HG02870 (cell line): ENCODE data around the gene PIP5K1B.

Experiments used
- ATAC-seq: cut with Tn5 transposase; IDR thresholded peaks from one replicate; pipeline ENCODE4 v1.9.1; 2021; ENCODE audit warnings: mild to moderate bottlenecking, moderate library complexity; ENCODE audit not compliant: unreplicated experiment

PIP5K1B gene

GRCh38 chr9:68844631-68845612, 139.9 kb downstream of the PIP5K1B start:
- ATAC-seq, result peak; percentile 63

- peak; percentile 39 for ATAC-seq
These were observed 142.7 kb downstream of the PIP5K1B start for GRCh38 chr9:68847765-68848164.

DNA sequence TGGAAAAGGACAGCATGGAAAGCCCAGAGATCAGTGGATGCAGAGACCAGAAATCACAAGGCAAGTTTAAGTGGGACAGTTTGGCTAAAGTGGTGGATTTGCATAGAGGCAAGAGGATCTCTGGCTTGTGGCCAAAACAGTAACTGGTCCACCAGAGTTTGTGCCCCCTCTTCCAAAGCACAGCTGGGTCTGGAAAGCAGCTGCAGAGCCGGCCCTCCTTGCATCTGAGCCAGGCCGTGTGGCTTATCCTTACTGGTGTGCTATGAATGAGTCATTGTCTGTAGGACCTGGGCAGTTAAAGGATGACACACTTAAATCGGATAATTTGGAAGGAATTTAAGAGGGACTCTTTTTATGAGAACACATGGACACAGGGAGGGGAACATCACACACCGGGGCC, 146.6 kb downstream of the PIP5K1B start:
- no peak for ATAC-seq

GRCh38 chr9:68852941-68853340, 147.9 kb downstream of the PIP5K1B start:
- ATAC-seq, result no peak

- no peak for ATAC-seq
These were observed 154.3 kb downstream of the PIP5K1B start for GRCh38 chr9:68859347-68859746.

DNA sequence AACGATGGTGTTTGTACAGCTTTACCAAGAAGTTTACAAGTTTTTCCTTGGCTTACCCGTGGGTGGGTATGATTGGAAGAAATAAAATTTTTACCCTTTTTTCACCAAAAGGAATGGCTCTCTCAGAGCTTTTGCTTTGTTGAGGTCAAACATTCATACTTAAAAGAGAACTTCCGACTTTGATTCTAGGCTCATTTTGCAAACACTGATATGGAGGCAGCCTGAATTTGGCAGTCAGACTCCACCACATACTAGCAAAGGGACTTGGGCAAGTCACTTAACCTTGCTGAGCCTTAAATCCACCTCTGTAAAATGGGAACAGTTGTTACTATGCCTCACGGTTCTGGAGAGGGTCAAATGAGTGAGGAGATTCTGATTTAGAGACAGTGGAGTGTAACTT, 155.4 kb downstream of the PIP5K1B start:
- ATAC-seq, result no peak

GRCh38 chr9:68861436-68861835, 156.4 kb downstream of the PIP5K1B start:
- ATAC-seq, result no peak

- no peak for ATAC-seq
These were observed 162.0 kb downstream of the PIP5K1B start for GRCh38 chr9:68867066-68867465.

DNA sequence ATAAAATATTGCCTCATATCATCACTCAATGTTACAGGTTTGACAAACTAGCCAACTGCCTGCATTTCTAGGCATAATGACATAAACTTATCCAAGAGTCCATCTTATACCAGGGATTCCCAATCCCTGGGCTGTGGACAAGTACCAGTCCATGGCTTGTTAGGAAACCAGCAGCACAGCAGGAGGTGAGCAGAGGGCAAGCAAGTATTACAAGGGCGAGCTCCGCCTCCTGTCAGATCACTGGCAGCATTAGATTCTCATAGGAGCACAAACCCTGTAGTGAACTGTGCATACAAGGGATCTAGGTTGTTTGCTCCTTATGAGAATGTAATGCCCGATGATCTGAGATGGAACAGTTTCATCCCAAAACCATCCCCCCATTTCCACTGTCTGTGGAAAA, 164.0 kb downstream of the PIP5K1B start:
- no peak for ATAC-seq

GRCh38 chr9:68870086-68870485, 165.0 kb downstream of the PIP5K1B start:
- ATAC-seq, result no peak

GRCh38 chr9:68871236-68871635, 166.2 kb downstream of the PIP5K1B start:
- no peak for ATAC-seq

- ATAC-seq, result no peak
These were observed 167.0 kb downstream of the PIP5K1B start for GRCh38 chr9:68872026-68872501.

- ATAC-seq, result no peak
These were observed 168.1 kb downstream of the PIP5K1B start for GRCh38 chr9:68873179-68873578.

GRCh38 chr9:68876273-68876672, 171.2 kb downstream of the PIP5K1B start:
- no peak for ATAC-seq

DNA sequence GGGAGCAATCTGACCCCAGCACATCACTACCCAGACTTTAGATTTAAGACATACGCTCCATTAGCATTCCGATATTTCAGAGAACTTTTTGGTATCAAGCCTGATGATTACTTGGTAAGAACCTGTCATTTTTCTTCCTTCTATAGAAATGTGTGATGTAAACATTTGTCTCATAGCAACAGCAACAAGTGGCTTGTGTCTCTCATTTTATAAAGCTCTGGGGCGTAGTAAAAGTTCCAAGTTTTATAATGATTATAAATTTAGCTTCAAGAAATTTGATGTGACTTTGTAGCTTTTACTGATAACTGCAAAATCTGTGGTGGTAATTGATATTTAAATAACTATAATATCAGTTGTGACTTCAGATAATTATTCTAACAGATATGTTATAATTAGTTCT, 171.6 kb downstream of the PIP5K1B start:
- ATAC-seq, result no peak

DNA sequence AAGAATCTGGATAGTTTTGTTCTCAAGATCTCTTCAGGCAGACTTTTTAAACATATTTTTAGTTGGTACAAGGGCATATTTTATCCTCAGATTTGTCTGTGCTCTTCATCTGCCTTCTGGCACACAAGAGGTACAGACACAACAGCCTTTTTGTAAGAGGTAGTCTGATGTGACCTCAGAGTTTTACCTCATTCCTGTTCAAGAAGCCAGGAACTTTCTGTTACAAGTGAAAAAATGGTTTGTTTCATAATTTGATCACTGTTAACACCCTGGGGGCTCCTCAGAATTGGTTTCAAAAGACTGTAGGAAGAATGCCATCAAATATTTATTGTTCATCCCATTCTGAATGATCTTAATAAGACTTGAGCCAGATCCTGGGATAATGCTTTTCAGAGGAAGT, 172.2 kb downstream of the PIP5K1B start:
- ATAC-seq, result no peak

DNA sequence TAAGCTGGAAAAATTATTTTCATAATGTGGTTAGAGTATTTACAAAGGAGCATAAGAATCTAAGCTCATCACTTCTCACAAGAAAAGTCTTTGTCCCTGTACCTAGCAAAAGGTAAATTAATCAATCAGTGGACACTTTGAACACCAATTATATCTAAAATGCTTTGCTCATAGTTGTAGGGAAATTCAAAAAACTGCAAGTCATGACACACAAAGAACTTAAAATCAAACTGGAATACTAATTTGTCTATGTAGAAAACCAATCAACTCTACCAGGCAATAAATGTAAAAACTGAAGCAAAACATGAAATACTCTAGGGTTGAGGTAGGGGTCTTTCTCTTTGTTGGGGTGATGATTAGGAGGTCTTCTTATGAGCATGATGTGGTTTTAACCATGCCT, 173.4 kb downstream of the PIP5K1B start:
- no peak for ATAC-seq

- no peak for ATAC-seq
These were observed 178.2 kb downstream of the PIP5K1B start for GRCh38 chr9:68883224-68883623.

GRCh38 chr9:68887232-68887631, 182.2 kb downstream of the PIP5K1B start:
- no peak for ATAC-seq

- no peak for ATAC-seq
These were observed 189.5 kb downstream of the PIP5K1B start for GRCh38 chr9:68894502-68894901.

GRCh38 chr9:68895741-68896478, 190.9 kb downstream of the PIP5K1B start:
- ATAC-seq, result peak; percentile 63

GRCh38 chr9:68896486-68896885, 191.4 kb downstream of the PIP5K1B start:
- ATAC-seq, result peak; percentile 13
